ENCODE data around the gene MN1.

Gene MN1

DNA sequence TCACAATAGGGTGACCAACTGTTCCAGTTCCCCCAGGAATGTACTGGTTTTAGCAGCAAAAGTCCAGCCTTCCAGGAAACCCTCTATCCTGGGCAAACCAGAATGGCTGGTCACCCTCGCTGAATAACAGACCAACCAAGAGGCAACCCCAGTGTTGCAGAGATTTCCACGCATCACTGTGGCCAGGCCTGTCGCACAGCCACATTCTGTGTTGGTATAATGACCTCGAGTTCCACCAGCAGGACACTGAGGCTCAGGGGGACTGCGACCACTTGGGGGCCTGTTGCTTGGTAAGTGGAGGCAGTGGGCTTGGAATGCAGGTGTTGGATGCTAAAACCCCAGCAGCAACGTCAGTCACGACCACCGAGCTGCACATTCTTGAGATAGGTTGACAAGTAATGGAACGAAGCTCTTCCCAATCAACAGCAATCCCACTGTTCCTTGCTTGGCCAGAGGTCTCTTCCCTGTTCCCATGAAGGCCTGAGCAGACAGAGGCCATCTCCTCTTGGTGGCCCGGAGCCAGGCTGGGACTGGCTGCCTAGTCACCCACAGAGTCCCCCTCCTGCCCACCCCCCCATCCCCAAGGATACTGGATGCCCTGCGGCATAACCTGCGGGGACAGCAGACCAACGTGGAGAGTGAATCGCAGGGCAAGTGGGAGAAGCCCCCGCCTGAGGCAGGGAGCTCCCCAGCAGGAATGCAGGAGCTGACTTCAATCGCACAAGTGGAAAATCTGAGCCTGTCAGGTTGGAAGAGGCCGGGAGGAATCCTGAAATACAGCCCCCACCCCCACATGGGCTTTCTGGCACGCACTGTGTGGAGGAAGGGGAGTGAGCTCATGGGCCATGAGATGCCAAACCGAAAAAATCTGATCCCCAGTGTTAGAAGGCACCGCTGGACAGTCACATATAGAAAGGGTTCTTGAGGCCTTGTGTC, 43.4 kb upstream of the MN1 start:
- no peak overlapping the region for H3K4me3 ChIP-seq (ENCODE audit: low read depth, low read length)
- TF ChIP-seq, protein P1, sequence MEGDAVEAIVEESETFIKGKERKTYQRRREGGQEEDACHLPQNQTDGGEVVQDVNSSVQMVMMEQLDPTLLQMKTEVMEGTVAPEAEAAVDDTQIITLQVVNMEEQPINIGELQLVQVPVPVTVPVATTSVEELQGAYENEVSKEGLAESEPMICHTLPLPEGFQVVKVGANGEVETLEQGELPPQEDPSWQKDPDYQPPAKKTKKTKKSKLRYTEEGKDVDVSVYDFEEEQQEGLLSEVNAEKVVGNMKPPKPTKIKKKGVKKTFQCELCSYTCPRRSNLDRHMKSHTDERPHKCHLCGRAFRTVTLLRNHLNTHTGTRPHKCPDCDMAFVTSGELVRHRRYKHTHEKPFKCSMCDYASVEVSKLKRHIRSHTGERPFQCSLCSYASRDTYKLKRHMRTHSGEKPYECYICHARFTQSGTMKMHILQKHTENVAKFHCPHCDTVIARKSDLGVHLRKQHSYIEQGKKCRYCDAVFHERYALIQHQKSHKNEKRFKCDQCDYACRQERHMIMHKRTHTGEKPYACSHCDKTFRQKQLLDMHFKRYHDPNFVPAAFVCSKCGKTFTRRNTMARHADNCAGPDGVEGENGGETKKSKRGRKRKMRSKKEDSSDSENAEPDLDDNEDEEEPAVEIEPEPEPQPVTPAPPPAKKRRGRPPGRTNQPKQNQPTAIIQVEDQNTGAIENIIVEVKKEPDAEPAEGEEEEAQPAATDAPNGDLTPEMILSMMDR (IDR thresholded peaks at IDR 0.05; ENCODE audit: control insufficient read depth, extremely low read depth, insufficient read depth), result no peak
- DNase-seq (ENCODE audit: low read depth), result no peak

DNA sequence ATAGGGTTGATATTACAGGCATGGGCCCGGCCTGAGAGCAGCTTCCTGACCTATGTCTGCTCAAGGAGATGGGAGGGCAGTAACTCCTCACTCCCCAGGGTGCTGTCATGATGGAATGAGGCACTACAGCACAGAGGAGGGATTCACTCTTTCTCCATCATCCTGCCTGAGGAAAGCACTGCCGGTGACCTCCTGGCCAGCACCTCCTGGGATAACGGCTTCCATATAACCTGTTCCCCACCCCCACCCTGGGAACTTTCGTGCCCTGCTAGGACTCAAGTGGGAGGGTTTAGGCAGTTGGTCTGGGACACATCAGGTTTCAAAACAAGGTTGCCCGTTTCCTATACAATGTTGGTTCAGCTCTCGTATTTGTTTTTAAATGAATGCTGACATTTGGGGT, 42.7 kb upstream of the MN1 start:
- TF ChIP-seq, protein P1 (IDR thresholded peaks at IDR 0.05; ENCODE audit: control insufficient read depth, extremely low read depth, insufficient read depth), result no peak
- no peak for DNase-seq (ENCODE audit: low read depth)
- no peak overlapping the region for H3K4me3 ChIP-seq (ENCODE audit: low read depth, low read length)

DNA sequence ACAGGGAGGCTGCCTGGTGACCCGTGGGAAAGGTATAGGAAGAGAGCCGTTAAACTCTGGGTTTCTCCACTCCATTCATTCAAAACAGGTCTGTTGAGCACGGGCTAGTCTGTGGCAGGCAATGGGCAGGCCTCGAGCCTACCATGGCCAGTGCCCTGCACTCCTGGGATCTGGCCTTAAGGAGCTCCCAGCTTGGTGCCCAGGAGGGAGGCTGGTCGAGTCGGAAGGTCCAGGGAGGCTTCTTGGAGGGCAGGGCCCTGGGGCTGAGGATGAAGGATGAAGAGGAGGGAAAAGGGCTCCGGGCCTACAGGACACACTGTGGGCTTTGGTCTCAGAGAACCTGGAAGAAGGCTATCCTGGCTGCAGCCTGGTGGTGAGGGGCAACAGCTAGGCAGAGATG, 41.9 kb upstream of the MN1 start:
- no peak for DNase-seq (ENCODE audit: low read depth)
- no peak overlapping the region for H3K4me3 ChIP-seq (ENCODE audit: low read depth, low read length)
- TF ChIP-seq, protein P1 (IDR thresholded peaks at IDR 0.05; ENCODE audit: control insufficient read depth, extremely low read depth, insufficient read depth), result no peak

DNA sequence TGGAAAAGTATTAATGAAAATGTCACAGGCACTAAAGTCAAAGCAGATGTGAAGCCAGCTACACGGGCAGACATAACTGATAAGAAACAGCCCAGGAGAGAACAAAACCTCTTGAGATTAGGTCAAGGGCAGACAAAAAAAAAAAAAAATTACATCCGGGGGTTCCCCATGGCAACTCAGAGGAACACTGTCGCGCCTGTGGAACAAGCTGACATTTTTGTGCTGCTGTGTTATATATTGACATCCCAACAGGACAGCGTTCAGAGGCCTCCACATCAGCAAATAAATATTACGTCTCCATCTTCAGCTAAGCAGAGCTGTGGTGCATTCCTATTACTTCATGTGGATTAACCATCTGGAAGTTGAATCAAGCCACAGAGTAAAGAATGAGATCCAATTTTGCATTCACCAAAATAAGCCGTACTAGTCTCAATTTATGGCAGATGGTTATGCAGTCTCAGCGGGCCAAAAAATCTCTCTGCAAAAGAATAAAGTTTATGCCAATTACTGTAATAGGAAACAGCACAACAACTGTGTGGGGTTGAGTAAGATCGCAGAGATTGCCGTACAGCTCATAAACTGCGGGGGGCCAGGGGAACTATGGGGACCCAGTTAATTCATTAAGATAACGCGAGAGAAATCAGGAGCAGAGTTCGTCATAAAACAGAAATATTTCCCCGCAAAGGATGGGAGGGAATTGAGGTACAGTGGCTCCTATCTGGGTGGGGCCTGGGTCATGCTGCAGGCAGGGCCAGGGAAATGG, 41.3 kb upstream of the MN1 start:
- no peak for DNase-seq (ENCODE audit: low read depth)
- no peak overlapping the region for H3K4me3 ChIP-seq (ENCODE audit: low read depth, low read length)
- TF ChIP-seq, protein P1 (IDR thresholded peaks at IDR 0.05; ENCODE audit: control insufficient read depth, extremely low read depth, insufficient read depth), result no peak

DNA sequence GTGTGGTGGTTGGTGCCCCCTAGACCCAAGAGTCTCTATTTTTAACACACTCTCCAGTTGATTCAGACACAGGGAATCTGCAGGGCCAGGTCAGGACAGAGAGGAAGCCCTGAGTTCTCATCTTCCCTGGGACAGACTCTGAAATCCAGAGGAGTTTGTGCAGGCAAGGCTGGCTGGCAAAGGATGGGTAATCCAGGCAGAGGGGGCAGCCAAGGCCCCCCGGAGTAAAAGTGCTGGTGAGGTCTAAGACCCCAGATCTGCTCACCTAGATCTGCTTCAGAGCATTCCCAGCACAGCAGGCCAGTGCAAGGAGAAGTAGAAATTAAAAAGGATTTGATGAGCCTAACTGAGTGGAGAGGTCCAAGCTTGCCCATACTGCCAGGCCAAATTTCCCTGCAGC, 40.6 kb upstream of the MN1 start:
- DNase-seq (ENCODE audit: low read depth), result no peak
- TF ChIP-seq, protein P1 (IDR thresholded peaks at IDR 0.05; ENCODE audit: control insufficient read depth, extremely low read depth, insufficient read depth), result no peak
- no peak overlapping the region for H3K4me3 ChIP-seq (ENCODE audit: low read depth, low read length)

DNA sequence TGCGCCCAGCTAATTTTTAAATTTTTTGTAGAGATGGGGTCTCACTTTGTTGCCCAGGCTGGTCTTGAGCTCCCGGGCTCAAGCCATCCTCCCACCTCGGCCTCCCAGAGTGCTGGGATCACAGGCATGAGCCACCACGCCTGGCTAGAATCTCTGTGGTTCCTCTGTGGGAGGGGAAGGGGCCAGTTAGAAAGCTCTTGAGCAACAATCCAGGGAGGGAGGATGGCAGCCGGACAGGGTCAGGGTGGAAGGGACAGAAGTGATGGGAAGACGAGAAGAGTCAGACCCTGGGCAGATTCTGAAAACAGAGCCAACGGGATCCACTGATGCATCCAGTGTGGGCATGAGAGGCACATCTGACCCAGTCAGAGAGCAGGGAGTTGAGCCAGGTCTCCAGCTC, 38.9 kb upstream of the MN1 start:
- TF ChIP-seq, protein P1 (IDR thresholded peaks at IDR 0.05; ENCODE audit: control insufficient read depth, extremely low read depth, insufficient read depth), result no peak
- no peak for DNase-seq (ENCODE audit: low read depth)
- no peak overlapping the region for H3K4me3 ChIP-seq (ENCODE audit: low read depth, low read length)

Data from LNCaP clone FGC (cell line).